T-helper 17 cell (primary cell): Measurements from ENCODE around the gene PTPRU. TPM values are rescaled to one million over a fixed set of nuclear protein-coding genes. Genes with fewer than 3 reads are reported as not detected.

Experiments used
- ATAC-seq: fragments of 150-1000 bp; cut with Tn5 transposase; 2 replicates; pipeline ENCODE4 v1.10.0; 2021; ENCODE audit warnings: mild to moderate bottlenecking, moderate library complexity
- DNase-seq, 3 donors: peaks; one replicate each; pipeline versions ENCODE4 v3.0.0 to v3.0.0-alpha.2; 2020 to 2021
- H3K9me3 ChIP-seq: one replicate; pipeline ENCODE4 v1.7.0; 2013; ENCODE audit warnings: low read length, mild to moderate bottlenecking; ENCODE audit not compliant: control insufficient read depth, poor library complexity, severe bottlenecking
- H3K27ac Mint-ChIP-seq: one replicate; pipeline ENCODE4 v1.8.0; 2022; ENCODE audit warnings: mild to moderate bottlenecking, moderate library complexity, mixed read lengths
- H3K27me3 Mint-ChIP-seq: one replicate; pipeline ENCODE4 v1.8.0; 2022; ENCODE audit warnings: mixed read lengths
- H3K36me3 Mint-ChIP-seq: one replicate; pipeline ENCODE4 v1.8.0; 2022; ENCODE audit warnings: low read depth, mixed read lengths
- H3K4me1 Mint-ChIP-seq: one replicate; pipeline ENCODE4 v1.8.0; 2022; ENCODE audit warnings: mild to moderate bottlenecking, mixed read lengths
- H3K4me3 Mint-ChIP-seq: one replicate; pipeline ENCODE4 v1.8.0; 2022; ENCODE audit warnings: mild to moderate bottlenecking, moderate library complexity, mixed read lengths
- total RNA-seq, 4 donors: library from RNA in 2 of 4; stranded (reverse) in 2 of 4; gene quantifications; one replicate each; pipeline ENCODE4 v1.2.3 and lab custom pipeline; 2022 to 2026

PTPRU gene
- total RNA-seq, 2 donors from 2014 or later: not detected

DNA sequence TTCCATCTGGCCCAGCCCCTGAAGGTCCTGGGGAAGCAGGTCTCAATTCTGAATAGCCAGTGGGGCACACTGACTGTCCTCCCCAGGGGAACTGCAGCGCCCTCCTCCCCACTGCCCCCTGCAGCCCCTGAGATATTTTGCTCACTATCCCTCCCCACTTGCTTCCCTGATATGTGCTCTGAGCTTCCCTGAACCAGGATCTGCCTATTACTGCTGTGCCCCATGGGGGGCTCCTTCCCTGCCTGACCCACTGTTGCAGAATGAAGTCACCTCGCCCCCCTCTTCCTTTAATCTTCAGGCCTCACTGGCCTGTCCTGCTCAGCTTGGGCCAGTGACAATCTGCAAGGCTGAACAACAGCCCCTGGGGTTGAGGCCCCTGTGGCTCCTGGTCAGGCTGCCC lies 89.8 kb downstream of the PTPRU start:
- no peak overlapping the region for H3K4me3 Mint-ChIP-seq
- DNase-seq: no peak
- no peaks in the 10 kb centered on the region for H3K36me3 Mint-ChIP-seq
- H3K4me1 Mint-ChIP-seq: peaks cover 11% of the 10 kb centered on the region
- no peak overlapping the region for H3K27ac Mint-ChIP-seq
- no peaks in the 10 kb centered on the region for H3K9me3 ChIP-seq
- no peak for ATAC-seq
- peaks cover 29% of the 10 kb centered on the region for H3K27me3 Mint-ChIP-seq

DNA sequence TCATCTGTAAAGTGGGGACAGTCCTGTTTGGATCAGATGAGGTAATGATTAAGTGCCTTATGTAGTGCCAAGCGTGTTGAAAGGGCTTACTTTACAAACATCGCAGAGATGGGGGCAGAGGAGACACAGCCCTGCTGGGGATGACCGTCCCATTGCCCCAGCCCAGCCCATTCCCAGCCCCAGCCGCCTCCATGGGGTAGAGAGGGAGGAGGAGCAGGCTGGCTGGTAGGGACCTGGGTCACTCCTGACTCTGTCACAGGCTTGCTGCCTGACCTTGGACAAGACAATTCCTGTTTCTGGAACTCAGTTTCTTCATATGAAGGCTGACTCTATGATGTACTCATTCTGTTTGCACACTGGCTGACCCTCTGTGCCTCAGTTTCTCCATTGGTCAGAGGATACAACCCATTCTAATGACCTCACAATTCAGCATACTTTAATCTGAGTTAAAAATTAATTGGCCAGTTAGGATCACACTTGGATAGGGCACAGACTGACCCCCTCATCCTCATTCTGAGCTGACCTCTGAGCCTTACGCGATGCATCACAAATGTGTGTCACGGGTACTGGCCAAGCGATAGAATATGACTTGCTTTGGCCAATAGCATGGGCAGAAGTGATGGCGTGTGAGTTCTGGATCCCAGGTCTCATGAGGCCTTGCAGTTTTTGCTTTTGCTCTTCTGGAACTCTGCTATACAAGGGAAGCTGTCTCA lies 91.1 kb downstream of the PTPRU start:
- H3K4me3 Mint-ChIP-seq: no peak overlapping the region
- H3K36me3 Mint-ChIP-seq: no peaks in the 10 kb centered on the region
- ATAC-seq (no peak), DNase-seq (no peak)
- peaks cover 7% of the 10 kb centered on the region for H3K4me1 Mint-ChIP-seq
- no peaks in the 10 kb centered on the region for H3K9me3 ChIP-seq
- peaks cover 35% of the 10 kb centered on the region for H3K27me3 Mint-ChIP-seq
- H3K27ac Mint-ChIP-seq: no peak overlapping the region

DNA sequence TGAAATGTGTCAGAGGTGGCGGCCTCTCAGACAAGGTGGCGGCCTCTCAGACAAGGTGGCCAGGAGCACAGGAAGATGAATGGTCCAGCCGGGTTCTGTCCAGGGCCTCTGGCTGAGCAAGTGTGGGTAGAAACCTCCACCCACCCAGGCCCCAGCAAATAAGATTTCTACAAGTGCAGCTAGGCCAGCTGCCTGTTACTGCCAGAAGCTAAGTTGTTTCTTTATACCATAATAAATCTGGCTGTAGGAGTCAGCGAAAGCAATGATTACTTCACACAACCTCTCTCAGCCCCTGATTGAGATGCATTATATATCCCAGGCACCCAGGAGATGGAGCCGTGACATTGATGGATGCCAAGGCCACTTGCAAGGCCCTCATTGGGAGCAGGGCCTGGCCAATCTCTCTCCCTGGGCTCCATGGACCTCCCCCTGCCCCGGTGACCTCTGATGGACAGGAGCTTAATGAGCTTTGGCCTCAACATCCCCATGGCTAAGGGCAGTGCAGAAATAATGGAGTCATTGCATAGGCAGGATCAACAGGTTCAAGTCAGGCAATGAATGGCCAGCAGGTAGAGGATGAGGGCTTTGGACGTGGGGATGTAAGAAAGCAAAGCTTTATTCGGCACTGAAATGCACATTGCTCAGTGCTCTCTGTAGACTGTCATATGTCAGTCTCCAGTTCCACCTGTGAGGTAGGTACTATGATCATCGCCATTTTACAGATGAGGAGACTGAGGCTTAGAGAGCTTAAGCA lies 92.9 kb downstream of the PTPRU start:
- Mint-ChIP-seq H3K36me3 (no peaks in the 10 kb centered on the region), H3K27ac (no peak overlapping the region), H3K4me1 (peaks cover 4% of the 10 kb centered on the region), H3K4me3 (no peak overlapping the region), H3K27me3 (peaks cover 41% of the 10 kb centered on the region)
- DNase-seq (no peak), ATAC-seq (no peak)
- no peaks in the 10 kb centered on the region for H3K9me3 ChIP-seq

DNA sequence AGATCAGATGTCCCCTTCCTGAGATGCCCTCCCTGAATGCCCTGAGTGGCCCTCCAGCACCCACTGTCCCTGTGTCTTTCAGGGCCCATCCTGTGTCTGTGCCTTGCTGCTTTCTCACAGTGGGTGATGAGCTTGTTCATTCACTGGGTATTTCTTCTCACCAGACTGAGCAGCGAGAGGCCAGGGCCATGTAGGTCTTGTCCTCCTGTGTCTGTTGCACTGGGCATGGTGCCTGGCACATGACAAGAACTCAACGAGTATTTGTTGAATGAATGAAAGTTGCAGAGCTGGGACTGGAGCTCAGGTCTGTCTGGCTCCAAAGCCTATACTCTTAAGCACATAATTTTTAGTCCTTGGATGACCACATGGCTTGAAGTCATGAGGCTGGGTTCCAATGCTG lies 93.8 kb downstream of the PTPRU start:
- H3K4me1 Mint-ChIP-seq: no peaks in the 10 kb centered on the region

DNA sequence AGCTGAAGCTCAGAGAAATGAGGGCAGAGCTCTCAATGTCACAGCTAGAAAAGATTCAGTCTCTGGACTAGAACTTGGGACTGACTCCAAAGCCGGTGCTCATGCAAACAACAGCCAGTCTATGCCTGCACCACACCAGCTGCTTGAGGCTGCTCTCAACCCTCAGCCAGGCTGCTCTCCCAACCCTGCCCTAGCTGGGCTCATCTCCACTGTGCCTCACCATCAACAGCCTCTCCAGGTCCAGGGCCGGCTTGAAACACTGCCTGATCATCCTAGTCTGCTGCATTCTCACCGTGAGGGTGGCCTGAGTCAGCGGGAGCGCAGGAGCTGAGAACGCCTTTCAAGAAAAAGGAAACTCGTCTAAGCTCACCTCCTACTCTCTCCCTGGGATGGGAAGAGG lies 94.5 kb downstream of the PTPRU start:
- H3K9me3 ChIP-seq: no peaks in the 10 kb centered on the region
- ATAC-seq: no peak
- H3K27ac Mint-ChIP-seq: no peak overlapping the region
- no peak for DNase-seq
- H3K27me3 Mint-ChIP-seq: peaks cover 45% of the 10 kb centered on the region
- H3K4me1 Mint-ChIP-seq: no peaks in the 10 kb centered on the region
- no peak overlapping the region for H3K4me3 Mint-ChIP-seq
- H3K36me3 Mint-ChIP-seq: no peaks in the 10 kb centered on the region

More for the DNA sequence above, 93.8 kb downstream of the PTPRU start:
- ATAC-seq: no peak
- H3K27me3 Mint-ChIP-seq: peaks cover 41% of the 10 kb centered on the region
- no peaks in the 10 kb centered on the region for H3K36me3 Mint-ChIP-seq
- DNase-seq: no peak
- no peak overlapping the region for H3K4me3 Mint-ChIP-seq
- no peak overlapping the region for H3K27ac Mint-ChIP-seq
- H3K9me3 ChIP-seq: no peaks in the 10 kb centered on the region

DNA sequence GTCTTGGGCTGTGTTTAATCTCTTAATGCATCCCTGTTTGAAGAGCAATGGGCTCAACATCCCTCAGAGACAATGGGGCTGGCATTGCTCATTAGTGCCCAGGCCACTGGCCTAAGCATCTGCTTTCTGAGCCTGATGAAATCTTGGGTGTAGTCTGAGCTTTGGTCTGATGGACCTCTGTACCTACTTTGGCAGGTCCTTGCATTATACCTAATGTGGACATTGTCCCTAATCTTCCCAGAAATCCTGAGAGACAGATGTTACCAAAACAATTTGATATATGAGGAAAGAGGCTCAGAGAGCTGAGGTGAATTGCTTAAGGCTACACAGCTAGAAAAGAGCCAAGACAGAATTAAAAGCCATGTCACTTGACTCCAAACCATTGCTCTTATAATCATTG lies 95.0 kb downstream of the PTPRU start:
- H3K27me3 Mint-ChIP-seq: peaks cover 45% of the 10 kb centered on the region
- H3K27ac Mint-ChIP-seq: no peak overlapping the region
- no peak for ATAC-seq

DNA sequence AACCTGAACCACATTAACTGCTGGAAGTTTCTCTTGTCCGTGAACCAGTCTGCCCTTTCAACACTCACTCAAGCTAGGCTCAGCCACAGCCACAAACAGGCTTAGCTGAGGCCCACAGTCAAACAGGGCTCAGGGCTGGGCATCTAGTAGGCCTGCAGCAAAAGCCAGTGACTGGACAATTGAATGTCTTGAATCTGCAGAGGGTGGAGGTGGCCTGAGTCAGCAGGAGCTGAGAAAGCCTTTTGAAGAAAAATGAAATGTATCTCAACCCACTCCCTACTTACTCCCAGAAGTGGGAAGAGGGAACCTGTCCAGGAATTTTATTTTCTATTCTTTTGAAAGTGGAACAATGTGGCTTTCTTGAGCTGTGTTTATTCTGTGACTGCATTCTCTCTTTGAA lies 95.4 kb downstream of the PTPRU start:
- Mint-ChIP-seq H3K4me3 (no peak overlapping the region), H3K36me3 (no peaks in the 10 kb centered on the region), H3K27ac (no peak overlapping the region), H3K27me3 (peaks cover 45% of the 10 kb centered on the region), H3K4me1 (no peaks in the 10 kb centered on the region)
- ATAC-seq (no peak), DNase-seq (no peak)
- no peaks in the 10 kb centered on the region for H3K9me3 ChIP-seq

More for the DNA sequence above, 95.0 kb downstream of the PTPRU start:
- H3K36me3 Mint-ChIP-seq: no peaks in the 10 kb centered on the region
- H3K4me3 Mint-ChIP-seq: no peak overlapping the region
- no peaks in the 10 kb centered on the region for H3K4me1 Mint-ChIP-seq
- H3K9me3 ChIP-seq: no peaks in the 10 kb centered on the region
- no peak for DNase-seq

DNA sequence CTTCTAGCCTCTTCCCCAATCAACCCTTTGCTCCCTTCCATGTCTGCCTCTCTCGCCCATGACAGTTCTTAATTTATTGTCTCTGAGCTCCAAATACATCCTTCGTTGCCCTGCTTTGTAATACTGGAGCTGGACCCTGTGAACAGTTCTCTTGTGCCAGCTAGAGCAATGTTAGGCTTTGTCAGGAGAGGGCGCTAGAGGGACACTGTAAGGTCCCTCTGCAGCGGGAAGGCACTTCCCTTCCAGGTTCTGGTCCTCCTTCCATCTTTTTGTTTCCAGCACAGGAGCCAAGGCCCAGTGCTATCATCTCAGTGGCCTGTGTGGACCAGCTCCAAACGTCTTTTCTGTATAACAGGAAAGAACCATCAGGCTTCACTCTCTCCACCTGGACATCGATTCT lies 95.9 kb downstream of the PTPRU start:
- H3K9me3 ChIP-seq: no peaks in the 10 kb centered on the region
- no peaks in the 10 kb centered on the region for H3K4me1 Mint-ChIP-seq
- no peaks in the 10 kb centered on the region for H3K36me3 Mint-ChIP-seq
- DNase-seq (no peak), ATAC-seq (no peak)
- H3K4me3 Mint-ChIP-seq: no peak overlapping the region
- H3K27me3 Mint-ChIP-seq: peaks cover 45% of the 10 kb centered on the region
- H3K27ac Mint-ChIP-seq: no peak overlapping the region

DNA sequence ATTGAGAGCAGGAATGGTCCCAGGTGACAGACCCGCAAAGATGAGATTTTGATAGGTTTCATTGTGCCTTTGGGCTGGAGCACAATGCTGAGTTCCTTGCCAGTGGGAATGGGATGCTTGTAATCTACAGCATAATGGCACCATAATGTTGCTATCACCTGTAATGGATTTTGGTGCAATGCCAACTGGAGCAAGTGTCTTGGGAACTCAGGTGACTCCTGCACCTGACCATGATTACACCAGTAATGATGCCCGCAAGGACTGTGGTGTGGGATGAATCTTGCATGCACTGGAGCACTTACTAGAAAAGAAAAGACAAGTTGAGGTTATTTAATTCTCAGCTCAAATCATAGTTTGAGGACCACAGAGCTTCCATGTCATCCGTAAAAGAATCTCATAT lies 96.7 kb downstream of the PTPRU start:
- H3K36me3 Mint-ChIP-seq: no peaks in the 10 kb centered on the region
- H3K4me1 Mint-ChIP-seq: no peaks in the 10 kb centered on the region
- no peaks in the 10 kb centered on the region for H3K9me3 ChIP-seq
- DNase-seq (no peak), ATAC-seq (no peak)
- H3K27me3 Mint-ChIP-seq: peaks cover 53% of the 10 kb centered on the region
- no peak overlapping the region for H3K27ac Mint-ChIP-seq
- H3K4me3 Mint-ChIP-seq: no peak overlapping the region

DNA sequence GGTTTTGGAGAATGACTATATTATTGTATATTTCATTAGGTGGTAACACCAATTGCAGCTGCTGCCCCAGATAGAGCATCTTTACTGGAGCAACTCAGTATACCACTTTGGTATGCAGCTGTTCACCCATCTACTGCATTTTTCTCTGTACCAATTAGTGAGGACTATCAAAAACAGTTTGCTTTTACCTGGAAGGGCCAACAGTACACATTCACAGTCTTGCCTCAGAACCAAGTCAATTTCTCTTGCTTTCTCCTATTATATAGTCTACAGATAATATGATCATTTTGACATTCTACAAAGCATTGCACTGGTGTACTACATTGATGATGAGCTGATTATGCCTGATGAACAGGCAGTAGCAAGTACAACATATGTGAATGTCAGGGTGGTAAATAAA lies 99.3 kb downstream of the PTPRU start:
- Mint-ChIP-seq H3K27ac (no peak overlapping the region), H3K4me1 (no peaks in the 10 kb centered on the region), H3K4me3 (no peak overlapping the region), H3K36me3 (no peaks in the 10 kb centered on the region), H3K27me3 (peaks cover 52% of the 10 kb centered on the region)
- ATAC-seq (no peak), DNase-seq (no peak)
- H3K9me3 ChIP-seq: no peaks in the 10 kb centered on the region

DNA sequence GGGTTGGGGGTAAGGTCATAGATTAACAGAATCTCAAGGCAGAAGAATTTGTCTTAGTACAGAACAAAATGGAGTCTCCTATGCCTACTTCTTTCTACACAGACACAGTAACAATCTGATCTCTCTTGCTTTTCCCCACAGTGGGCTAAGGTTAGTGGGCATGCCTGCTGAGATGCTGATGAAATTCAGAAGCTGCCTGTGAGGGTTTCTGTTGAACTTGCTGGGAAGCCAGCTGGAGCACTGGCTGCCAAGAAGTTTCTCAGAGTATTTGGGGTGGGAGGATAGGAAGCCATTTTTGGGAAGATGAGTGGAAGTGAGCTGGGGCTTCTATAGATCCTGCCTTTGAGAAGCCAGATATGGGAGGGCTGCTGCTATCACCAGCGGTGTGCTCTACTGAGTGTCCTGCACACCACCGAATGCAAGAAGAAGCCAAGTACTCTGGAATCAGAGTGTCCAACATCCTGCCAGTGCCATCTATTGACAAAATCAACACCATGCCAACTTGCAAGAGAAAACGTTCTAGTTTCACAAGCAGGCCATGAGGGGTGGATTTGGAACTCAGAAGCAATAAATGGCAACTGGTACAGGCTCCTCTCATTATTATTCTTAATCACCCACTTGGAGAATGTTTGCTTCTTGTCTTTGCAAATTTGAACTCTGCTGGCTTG lies 102.7 kb downstream of the PTPRU start:
- peaks cover 10% of the 10 kb centered on the region for H3K4me1 Mint-ChIP-seq
- ATAC-seq: no peak
- no peak overlapping the region for H3K4me3 Mint-ChIP-seq
- DNase-seq: no peak
- peaks cover 54% of the 10 kb centered on the region for H3K27me3 Mint-ChIP-seq
- H3K9me3 ChIP-seq: no peaks in the 10 kb centered on the region
- H3K27ac Mint-ChIP-seq: no peak overlapping the region
- H3K36me3 Mint-ChIP-seq: no peaks in the 10 kb centered on the region

DNA sequence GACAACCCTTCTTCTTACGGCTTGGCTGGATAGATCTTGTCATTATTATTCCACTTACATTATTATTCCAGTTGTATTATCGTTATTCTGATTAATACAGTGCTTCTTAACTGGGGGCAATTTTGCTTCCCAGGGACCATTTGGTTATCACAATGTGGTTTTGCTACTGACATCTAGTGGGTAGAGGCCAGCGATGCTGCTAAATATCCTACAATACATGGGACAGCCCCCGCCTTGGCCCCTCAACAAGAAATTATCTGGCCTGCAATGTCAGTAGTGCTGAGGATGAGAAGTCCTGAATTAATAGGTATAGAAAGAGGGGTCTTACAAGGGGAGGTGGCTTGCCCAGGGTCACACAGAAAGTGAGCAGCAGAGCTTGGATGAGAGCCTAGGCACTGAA lies 105.6 kb downstream of the PTPRU start:
- Mint-ChIP-seq H3K27ac (peak overlapping the region; percentile 17), H3K27me3 (peaks cover 70% of the 10 kb centered on the region), H3K4me3 (no peak overlapping the region), H3K36me3 (peaks cover 3% of the 10 kb centered on the region), H3K4me1 (peaks cover 14% of the 10 kb centered on the region)
- no peak for ATAC-seq
- no peak for DNase-seq
- H3K9me3 ChIP-seq: no peaks in the 10 kb centered on the region

DNA sequence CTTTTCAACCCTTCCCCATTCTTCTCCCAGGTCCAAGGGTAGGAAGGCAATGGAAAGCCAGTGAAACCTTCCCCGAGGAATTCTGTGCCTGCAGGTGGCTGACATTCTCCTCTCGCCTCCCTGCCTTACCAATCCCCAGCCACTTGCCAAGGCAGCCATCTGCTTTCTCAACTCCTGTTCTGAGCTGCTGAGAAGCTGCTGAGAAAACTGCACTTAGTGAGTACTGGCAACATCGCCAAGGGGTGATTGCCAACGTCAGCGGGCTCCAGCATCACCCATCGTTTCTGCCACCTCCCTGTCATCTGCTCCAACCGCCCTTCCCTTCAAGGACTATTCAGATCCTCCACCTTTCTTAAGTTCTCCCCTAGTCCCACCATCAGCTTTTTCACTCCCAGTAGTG lies 106.0 kb downstream of the PTPRU start:
- ATAC-seq (no peak), DNase-seq (no peak)
- peaks cover 14% of the 10 kb centered on the region for H3K4me1 Mint-ChIP-seq
- peaks cover 72% of the 10 kb centered on the region for H3K27me3 Mint-ChIP-seq
- no peak overlapping the region for H3K4me3 Mint-ChIP-seq
- H3K36me3 Mint-ChIP-seq: peaks cover 3% of the 10 kb centered on the region
- H3K27ac Mint-ChIP-seq: no peak overlapping the region
- no peaks in the 10 kb centered on the region for H3K9me3 ChIP-seq
